ENCODE data around the gene UCP3. TPM values are rescaled to one million over a fixed set of nuclear protein-coding genes. Genes with fewer than 3 reads are reported as not detected.

The UCP3 gene
- 0.54 and 0.77 TPM in 2 replicates for polyA plus RNA-seq (2011; rRNA removed)
- 0.36 and 1.2 TPM in 2 replicates for polyA minus RNA-seq (2011; rRNA and poly(A)+ RNA removed)

GRCh38 chr11:74008373-74009229 is at the start of gene UCP3:
TSS of gene UCP3 (minus strand) at chr11:74009085. CDS start at chr11:74007042, 2,043 bp downstream.
- POLR2A ChIA-PET, result interaction anchor here (0.5 kb wide), 1 partner anchor 484 kb away, joined by 15 read pairs; no protein-coding TSS in a partner anchor
- Histone ChIP-seq H3K36me3 (ENCODE audit: control insufficient read depth, insufficient read depth, low read length) (peaks cover 10% of the 10 kb centered on the region), H3K27me3 (ENCODE audit: control insufficient read depth, insufficient read depth, low read length) (no peaks in the 10 kb centered on the region), H3K4me3 (ENCODE audit: low read depth, low read length) (no peak within 1 kb of the TSS)
- TF ChIP-seq CTCF (IDR thresholded peaks at IDR 0.05; ENCODE audit: insufficient read depth, low read depth, low read length), result no peak
- DNase-seq (ENCODE audit: low read depth), result no peak
- CTCF ChIA-PET, result interaction anchor here (1.4 kb wide), 1 partner anchor 45 kb away, joined by 3 read pairs; no protein-coding TSS in a partner anchor

- CTCF ChIA-PET, result no interaction called here
- H3K4me3 ChIP-seq (ENCODE audit: low read depth, low read length), result no peak overlapping the region
- no peaks in the 10 kb centered on the region for H3K27me3 ChIP-seq (ENCODE audit: control insufficient read depth, insufficient read depth, low read length)
- H3K36me3 ChIP-seq (ENCODE audit: control insufficient read depth, insufficient read depth, low read length), result peaks cover 3% of the 10 kb centered on the region; the same call in 1 of the 2 replicates
- no peak for TF ChIP-seq CTCF (IDR thresholded peaks at IDR 0.05; ENCODE audit: insufficient read depth, low read depth, low read length)
- POLR2A ChIA-PET, result no interaction called here
- no peak for DNase-seq (ENCODE audit: low read depth)
These were observed 48.6 kb upstream of the UCP3 start for GRCh38 chr11:74057249-74058151.

- Histone ChIP-seq H3K36me3 (ENCODE audit: control insufficient read depth, insufficient read depth, low read length) (peaks cover 3% of the 10 kb centered on the region; the same call in 1 of the 2 replicates), H3K27me3 (ENCODE audit: control insufficient read depth, insufficient read depth, low read length) (no peaks in the 10 kb centered on the region), H3K4me3 (ENCODE audit: low read depth, low read length) (no peak overlapping the region)
- peak; percentile 9 for DNase-seq (ENCODE audit: low read depth)
- ChIA-PET POLR2A (no interaction called here), CTCF (interaction anchor here (1.1 kb wide), 1 partner anchor 14 kb away, joined by 3 read pairs; no protein-coding TSS in a partner anchor)
- no peak for TF ChIP-seq CTCF (IDR thresholded peaks at IDR 0.05; ENCODE audit: insufficient read depth, low read depth, low read length)
These were observed 47.1 kb upstream of the UCP3 start for GRCh38 chr11:74055938-74056337.

- POLR2A ChIA-PET, result no interaction called here
- Histone ChIP-seq H3K27me3 (ENCODE audit: control insufficient read depth, insufficient read depth, low read length) (no peaks in the 10 kb centered on the region), H3K4me3 (ENCODE audit: low read depth, low read length) (no peak overlapping the region), H3K36me3 (ENCODE audit: control insufficient read depth, insufficient read depth, low read length) (peaks cover 3% of the 10 kb centered on the region; the same call in 1 of the 2 replicates)
- TF ChIP-seq CTCF (IDR thresholded peaks at IDR 0.05; ENCODE audit: insufficient read depth, low read depth, low read length), result no peak
- DNase-seq (ENCODE audit: low read depth), result peak; percentile 26
- CTCF ChIA-PET, result no interaction called here
These were observed 41.6 kb upstream of the UCP3 start for GRCh38 chr11:74050465-74050864.

- peaks cover 3% of the 10 kb centered on the region; the same call in 1 of the 2 replicates for H3K36me3 ChIP-seq (ENCODE audit: control insufficient read depth, insufficient read depth, low read length)
- no peak overlapping the region for H3K4me3 ChIP-seq (ENCODE audit: low read depth, low read length)
- CTCF ChIA-PET, result no interaction called here
- no peak for TF ChIP-seq CTCF (IDR thresholded peaks at IDR 0.05; ENCODE audit: insufficient read depth, low read depth, low read length)
- POLR2A ChIA-PET, result no interaction called here
- H3K27me3 ChIP-seq (ENCODE audit: control insufficient read depth, insufficient read depth, low read length), result no peaks in the 10 kb centered on the region
- DNase-seq (ENCODE audit: low read depth), result no peak
These were observed 40.1 kb upstream of the UCP3 start for GRCh38 chr11:74048993-74049392.
